K562 (cell line): ENCODE measurements around the gene USP15. TPM values are rescaled to one million over a fixed set of nuclear protein-coding genes. Genes with fewer than 3 reads are reported as not detected.
A peak's percentile ranks its signal among the peaks of the same experiment; 100 is the strongest.

Source experiments
- FOXJ2 ChIP-seq: fragments of 200-800 bp; sonication (Bioruptor generic); IDR thresholded peaks from 2 replicates; pipeline ENCODE4 v1.6.1; 2016; ENCODE audit warnings: missing genetic modification characterization, missing compliant biosample characterization
- GABPB1 ChIP-seq: sonication (generic); formaldehyde crosslinking; IDR thresholded peaks from 2 replicates; pipeline ENCODE4 v1.8.0; 2022; ENCODE audit warnings: mild to moderate bottlenecking, missing genetic modification reagents
- KLF6 ChIP-seq: fragments of 250-450 bp; sonication (Bioruptor Pico); IDR thresholded peaks from 2 replicates; pipeline ENCODE4 v1.4.0; 2020; ENCODE audit warnings: mild to moderate bottlenecking, moderate library complexity, borderline replicate concordance
- MGA ChIP-seq: fragments of 450-650 bp; IDR thresholded peaks from 2 replicates; pipeline ENCODE4 v1.6.1; 2016; ENCODE audit warnings: mild to moderate bottlenecking, moderate library complexity
- NR3C1 ChIP-seq: sonication (generic); formaldehyde crosslinking; IDR thresholded peaks from 2 replicates; pipeline ENCODE4 v1.8.1; 2022; ENCODE audit warnings: missing genetic modification reagents
- SAFB2 ChIP-seq: fragments of 200-400 bp; formaldehyde crosslinking; IDR thresholded peaks from 2 replicates; pipeline ENCODE4 v1.6.1; 2018; ENCODE audit warnings: borderline replicate concordance, low read length, low read depth, moderate library complexity; ENCODE audit not compliant: severe bottlenecking
- TBP ChIP-seq: optimal IDR thresholded peaks from 2 replicates; pipeline ENCODE3; 2011; ENCODE audit warnings: low read depth, low read length, improper control_type of control experiment
- ZNF311 ChIP-seq: fragments of 250-450 bp; sonication (Bioruptor Pico); IDR thresholded peaks from 2 replicates; pipeline ENCODE4 v1.4.0; 2020; ENCODE audit warnings: mild to moderate bottlenecking, moderate library complexity
- ZNF668 ChIP-seq: fragments of 250-450 bp; sonication (Bioruptor Pico); IDR thresholded peaks from 2 replicates; pipeline ENCODE4 v1.8.0; 2022; ENCODE audit warnings: mild to moderate bottlenecking, inconsistent platforms
- polyA plus RNA-seq, 8 experiments: library from polyadenylated mRNA; depleted of rRNA in 4 of 8; stranded (reverse) in 5 of 8; unstranded in 3 of 8; fragments of >200 nt; fragmentation: Nextera tagmentation in 2 of 8; fragmentation: Illumina TruSeq in 1 of 8; extraction: Ambion mirVana in 2 of 8; extraction: Trizol in 1 of 8; gene quantifications; 2 replicates each; pipeline versions ENCODE4 v1.2.1 to v1.2.3, GENCODE V29; 2011 to 2014; ENCODE audit warnings: inconsistent platforms in 1 of 8, missing spikeins in 1 of 8
- total RNA-seq, 7 experiments: library from RNA; depleted of rRNA in 6 of 7; stranded (reverse); fragments of >200 nt in 6 of 7; fragmentation: Illumina TruSeq in 2 of 7; extraction: Trizol in 2 of 7; gene quantifications; 2 replicates each; pipeline versions ENCODE4 v1.2.1 to v1.2.3, GENCODE V29; 2011 to 2021; ENCODE audit warnings: low replicate concordance in 1 of 7
- TF ChIP-seq, protein P1 (sequence below), 2 experiments: IDR thresholded peaks in 1 of 2; conservative IDR thresholded peaks in 1 of 2; 2 replicates each; pipeline ENCODE4 v1.6.1; 2016; ENCODE audit warnings: low read depth in 2 of 2, mild to moderate bottlenecking in 1 of 2, missing compliant biosample characterization in 1 of 2, missing genetic modification characterization in 1 of 2, moderate library complexity in 1 of 2
- TF ChIP-seq, protein P2 (sequence below): sonication (generic); formaldehyde crosslinking; IDR thresholded peaks from 2 replicates; pipeline ENCODE4 v1.8.0; 2023; ENCODE audit warnings: mild to moderate bottlenecking, missing genetic modification reagents

USP15 gene
- total and polyA plus RNA-seq, 9 of the 15 experiments (the other 6 are each of a cell fraction or from before 2014, with no cell fraction given): 140 to 272 (median 182) TPM

- TF ChIP-seq ZNF311 (CRISPR knock-in tag): no peak
- no peak for TF ChIP-seq MGA
- TF ChIP-seq GABPB1 (CRISPR knock-in tag): peak; percentile 84
- TF ChIP-seq TBP: peak; percentile 67
- no peak for TF ChIP-seq NR3C1 (CRISPR knock-in tag)
- TF ChIP-seq, protein P1, sequence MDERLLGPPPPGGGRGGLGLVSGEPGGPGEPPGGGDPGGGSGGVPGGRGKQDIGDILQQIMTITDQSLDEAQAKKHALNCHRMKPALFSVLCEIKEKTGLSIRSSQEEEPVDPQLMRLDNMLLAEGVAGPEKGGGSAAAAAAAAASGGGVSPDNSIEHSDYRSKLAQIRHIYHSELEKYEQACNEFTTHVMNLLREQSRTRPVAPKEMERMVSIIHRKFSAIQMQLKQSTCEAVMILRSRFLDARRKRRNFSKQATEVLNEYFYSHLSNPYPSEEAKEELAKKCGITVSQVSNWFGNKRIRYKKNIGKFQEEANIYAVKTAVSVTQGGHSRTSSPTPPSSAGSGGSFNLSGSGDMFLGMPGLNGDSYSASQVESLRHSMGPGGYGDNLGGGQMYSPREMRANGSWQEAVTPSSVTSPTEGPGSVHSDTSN (CRISPR knock-in tag; IDR thresholded peaks at IDR 0.05; ENCODE audit: low read depth): no peak
- TF ChIP-seq, protein P1 (tag; conservative IDR thresholded peaks at IDR 0.05; ENCODE audit: low read depth): no peak
- no peak for TF ChIP-seq SAFB2
- no peak for TF ChIP-seq ZNF668 (CRISPR knock-in tag)
- TF ChIP-seq, protein P2, sequence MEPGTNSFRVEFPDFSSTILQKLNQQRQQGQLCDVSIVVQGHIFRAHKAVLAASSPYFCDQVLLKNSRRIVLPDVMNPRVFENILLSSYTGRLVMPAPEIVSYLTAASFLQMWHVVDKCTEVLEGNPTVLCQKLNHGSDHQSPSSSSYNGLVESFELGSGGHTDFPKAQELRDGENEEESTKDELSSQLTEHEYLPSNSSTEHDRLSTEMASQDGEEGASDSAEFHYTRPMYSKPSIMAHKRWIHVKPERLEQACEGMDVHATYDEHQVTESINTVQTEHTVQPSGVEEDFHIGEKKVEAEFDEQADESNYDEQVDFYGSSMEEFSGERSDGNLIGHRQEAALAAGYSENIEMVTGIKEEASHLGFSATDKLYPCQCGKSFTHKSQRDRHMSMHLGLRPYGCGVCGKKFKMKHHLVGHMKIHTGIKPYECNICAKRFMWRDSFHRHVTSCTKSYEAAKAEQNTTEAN (CRISPR knock-in tag): peak; percentile 85
- TF ChIP-seq KLF6 (CRISPR knock-in tag): peak; percentile 51; the same call in 1 of the 2 replicates
- no peak for TF ChIP-seq FOXJ2 (tag)
Observed at GRCh38 chr12:62259993-62260732, at the start of gene USP15 (continued).
